OCI-LY3 (cell line): ENCODE measurements around the gene KRT13.

Experiments
- H2AFZ ChIP-seq: fragments of 200-600, 300-600 bp; shearing (Covaris generic); 2 replicates; pipeline ENCODE4 v1.6.0; 2014; ENCODE audit warnings: antibody characterized with exemption, low read depth, low read length
- H3K27ac ChIP-seq: fragments of 200-600, 300-600 bp; sonication (generic); 2 replicates; pipeline ENCODE4 v1.5.1; 2014; ENCODE audit warnings: mild to moderate bottlenecking, low read length, moderate library complexity, mixed read lengths
- H3K27me3 ChIP-seq: fragments of 200-600, 300-600 bp; sonication (generic); 2 replicates; pipeline ENCODE4 v1.6.1; 2014; ENCODE audit warnings: low read depth, low read length, mixed read lengths
- H3K36me3 ChIP-seq: fragments of 200-600, 300-600 bp; sonication (generic); replicated peaks from 2 replicates; pipeline ENCODE3; 2014; ENCODE audit warnings: low read depth, low read length, mixed read lengths
- H3K4me1 ChIP-seq: fragments of 300-600, 200-600 bp; sonication (generic); 2 replicates; pipeline ENCODE4 v1.6.1; 2014; ENCODE audit warnings: low read length, mixed read lengths
- H3K4me2 ChIP-seq: fragments of 200-600, 300-600 bp; sonication (generic); 2 replicates; pipeline ENCODE4 v1.6.1; 2014; ENCODE audit warnings: low read length, mixed read lengths
- H3K4me3 ChIP-seq: fragments of 300-600, 200-600 bp; sonication (generic); 2 replicates; pipeline ENCODE4 v1.5.1; 2014; ENCODE audit warnings: antibody characterized with exemption, mild to moderate bottlenecking, low read length, moderate library complexity
- H3K79me2 ChIP-seq: fragments of 300-600, 200-600 bp; shearing (Covaris generic); 2 replicates; pipeline ENCODE4 v1.6.1; 2014; ENCODE audit warnings: mild to moderate bottlenecking, low read length, mixed read lengths
- H3K9ac ChIP-seq: fragments of 300-600, 200-600 bp; shearing (Covaris generic); 2 replicates; pipeline ENCODE4 v1.6.0; 2014; ENCODE audit warnings: mild to moderate bottlenecking, low read length, moderate library complexity
- H3K9me3 ChIP-seq: fragments of 200-600, 300-600 bp; shearing (Covaris generic); 2 replicates; pipeline ENCODE4 v1.6.1; 2014; ENCODE audit warnings: low read length, mixed read lengths; ENCODE audit not compliant: insufficient read depth
- H4K20me1 ChIP-seq: fragments of 200-600, 300-600 bp; sonication (generic); 2 replicates; pipeline ENCODE4 v1.6.1; 2016; ENCODE audit warnings: low read length, mixed read lengths; ENCODE audit not compliant: insufficient read depth
- EZH2phosphoT487 ChIP-seq: fragments of 200-600 bp; shearing (Covaris generic); IDR thresholded peaks from 2 replicates; pipeline ENCODE4 v1.6.1; 2018; ENCODE audit warnings: antibody characterized with exemption, mixed run types, low read depth
- TF ChIP-seq, protein P1 (sequence below): fragments of 200-600, 300-600 bp; sonication (generic); IDR thresholded peaks from 2 replicates; pipeline ENCODE4 v1.5.1; 2014; ENCODE audit warnings: antibody characterized with exemption, low read length, low read depth

KRT13 gene

GRCh38 chr17:41505809-41506767, 676 bp upstream of the KRT13 start:
- H3K9ac ChIP-seq, result no peak overlapping the region
- peaks cover 5% of the 10 kb centered on the region; the same call in 1 of the 2 replicates for H3K4me1 ChIP-seq
- H3K9me3 ChIP-seq, result no peaks in the 10 kb centered on the region
- H2AFZ ChIP-seq, result no peak overlapping the region
- TF ChIP-seq EZH2phosphoT487, result no peak
- TF ChIP-seq, protein P1, sequence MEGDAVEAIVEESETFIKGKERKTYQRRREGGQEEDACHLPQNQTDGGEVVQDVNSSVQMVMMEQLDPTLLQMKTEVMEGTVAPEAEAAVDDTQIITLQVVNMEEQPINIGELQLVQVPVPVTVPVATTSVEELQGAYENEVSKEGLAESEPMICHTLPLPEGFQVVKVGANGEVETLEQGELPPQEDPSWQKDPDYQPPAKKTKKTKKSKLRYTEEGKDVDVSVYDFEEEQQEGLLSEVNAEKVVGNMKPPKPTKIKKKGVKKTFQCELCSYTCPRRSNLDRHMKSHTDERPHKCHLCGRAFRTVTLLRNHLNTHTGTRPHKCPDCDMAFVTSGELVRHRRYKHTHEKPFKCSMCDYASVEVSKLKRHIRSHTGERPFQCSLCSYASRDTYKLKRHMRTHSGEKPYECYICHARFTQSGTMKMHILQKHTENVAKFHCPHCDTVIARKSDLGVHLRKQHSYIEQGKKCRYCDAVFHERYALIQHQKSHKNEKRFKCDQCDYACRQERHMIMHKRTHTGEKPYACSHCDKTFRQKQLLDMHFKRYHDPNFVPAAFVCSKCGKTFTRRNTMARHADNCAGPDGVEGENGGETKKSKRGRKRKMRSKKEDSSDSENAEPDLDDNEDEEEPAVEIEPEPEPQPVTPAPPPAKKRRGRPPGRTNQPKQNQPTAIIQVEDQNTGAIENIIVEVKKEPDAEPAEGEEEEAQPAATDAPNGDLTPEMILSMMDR, result no peak
- H3K27me3 ChIP-seq, result peaks cover 9% of the 10 kb centered on the region; the same call in 1 of the 2 replicates
- no peaks in the 10 kb centered on the region for H4K20me1 ChIP-seq
- no peaks in the 10 kb centered on the region for H3K79me2 ChIP-seq
- no peaks in the 10 kb centered on the region for H3K36me3 ChIP-seq
- no peak overlapping the region for H3K27ac ChIP-seq
- H3K4me2 ChIP-seq, result no peak overlapping the region
- H3K4me3 ChIP-seq, result no peak overlapping the region

GRCh38 chr17:41504246-41504977, 1.0 kb downstream of the KRT13 start:
- no peaks in the 10 kb centered on the region for H4K20me1 ChIP-seq
- H3K9me3 ChIP-seq, result no peaks in the 10 kb centered on the region
- H3K9ac ChIP-seq, result no peak overlapping the region
- H3K27ac ChIP-seq, result no peak overlapping the region
- TF ChIP-seq EZH2phosphoT487, result no peak
- TF ChIP-seq, protein P1, result no peak
- H3K79me2 ChIP-seq, result no peaks in the 10 kb centered on the region
- 0 out of 2 replicates have a peak, but pooled peaks cover 5% of the 10 kb centered on the region for H3K27me3 ChIP-seq
- no peak overlapping the region for H3K4me3 ChIP-seq
- H3K4me1 ChIP-seq, result peaks cover 5% of the 10 kb centered on the region; the same call in 1 of the 2 replicates
- H3K4me2 ChIP-seq, result no peak overlapping the region
- H2AFZ ChIP-seq, result no peak overlapping the region
- no peaks in the 10 kb centered on the region for H3K36me3 ChIP-seq

- Histone ChIP-seq H2AFZ (no peak overlapping the region), H3K9ac (no peak overlapping the region), H3K79me2 (no peaks in the 10 kb centered on the region), H3K4me2 (no peak overlapping the region), H3K27ac (no peak overlapping the region), H3K4me1 (peaks cover 9% of the 10 kb centered on the region), H3K4me3 (no peak overlapping the region), H3K27me3 (no peaks in the 10 kb centered on the region), H4K20me1 (no peaks in the 10 kb centered on the region), H3K36me3 (no peaks in the 10 kb centered on the region), H3K9me3 (no peaks in the 10 kb centered on the region)
- TF ChIP-seq, protein P1, result no peak
- no peak for TF ChIP-seq EZH2phosphoT487
Observed at GRCh38 chr17:41503202-41503601, 2.2 kb downstream of the KRT13 start.
